HK-2 (cell line): ENCODE data around the gene ANO2.

Experiments
- DNase-seq: peaks from one replicate; pipeline ENCODE4 v3.0.0-alpha.2; 2018; ENCODE audit not compliant: unreplicated experiment

ANO2 gene

DNA sequence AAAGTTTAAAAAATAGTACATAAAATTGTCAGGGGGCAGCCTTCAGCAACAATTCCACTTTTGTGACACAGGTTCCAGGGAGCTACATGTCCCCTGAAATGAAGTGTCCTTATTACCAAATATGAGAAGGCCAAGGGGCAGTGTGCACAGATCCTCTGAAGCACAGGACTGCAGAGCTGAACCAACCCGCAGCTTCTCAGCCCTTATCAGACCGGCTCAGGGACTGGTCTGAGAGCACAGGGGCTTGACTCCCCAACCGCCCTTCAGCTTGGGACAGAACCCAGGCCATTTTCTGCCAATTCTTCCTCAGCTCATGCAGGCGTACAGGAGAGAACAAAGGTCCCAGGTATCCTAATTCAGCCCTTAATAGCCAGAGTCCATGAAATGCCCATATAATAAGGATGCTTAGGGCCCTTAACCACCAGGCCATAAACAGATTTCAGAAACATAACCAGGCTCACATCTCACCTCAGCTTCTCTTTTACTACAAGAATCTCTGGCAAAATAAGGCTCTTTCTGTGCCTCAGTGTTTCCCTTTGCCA, 221.3 kb downstream of the ANO2 start:
- DNase-seq: no peak

DNA sequence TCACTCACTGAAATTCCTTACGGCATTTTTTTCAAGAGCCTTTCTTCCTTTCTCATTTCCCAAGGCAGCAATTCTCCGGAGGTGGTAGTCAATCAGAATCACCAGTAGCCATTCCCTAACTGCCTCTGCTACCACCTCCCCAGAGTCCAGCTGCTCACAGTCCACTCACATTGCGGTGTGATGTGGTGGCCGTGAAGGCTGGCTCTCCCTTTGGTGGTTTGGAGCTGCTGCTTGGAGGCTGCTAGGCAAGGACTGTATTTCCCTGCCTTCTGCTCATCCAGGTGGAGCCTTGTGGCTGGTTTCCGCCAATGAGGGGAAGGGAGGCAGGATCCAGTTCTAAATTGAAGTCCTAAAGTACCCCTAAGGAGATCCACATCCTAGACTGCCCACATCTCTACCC, 222.0 kb downstream of the ANO2 start:
- no peak for DNase-seq

DNA sequence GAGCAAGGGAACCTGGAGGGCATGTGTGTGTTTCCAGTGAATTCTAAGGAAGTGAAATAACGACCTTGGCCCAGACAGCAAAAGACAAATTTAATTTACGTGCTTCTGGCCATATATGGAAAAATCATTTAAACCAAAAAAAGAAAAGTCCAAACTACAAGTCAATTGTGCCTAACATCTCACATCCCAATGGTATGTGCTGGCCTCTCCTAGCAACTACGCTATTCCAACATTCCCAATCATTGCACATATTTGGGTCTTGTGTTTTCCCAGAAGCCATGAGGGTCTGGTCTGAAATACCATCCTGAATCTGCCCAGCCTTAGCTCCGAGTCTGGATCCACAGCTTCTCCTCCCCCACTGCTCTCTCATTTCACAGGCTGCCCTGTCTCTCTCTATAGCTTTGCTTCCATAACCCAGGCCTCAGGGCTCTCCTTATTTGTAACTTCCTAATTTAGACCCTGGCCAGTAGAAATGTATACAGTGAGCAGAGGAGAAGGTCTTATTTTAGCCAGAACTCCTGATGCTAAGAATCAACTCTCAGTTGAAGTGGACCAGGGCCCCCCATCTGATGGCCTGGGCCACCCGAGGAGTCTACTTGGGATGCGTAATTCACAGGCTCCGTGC, 224.6 kb downstream of the ANO2 start:
- no peak for DNase-seq

DNA sequence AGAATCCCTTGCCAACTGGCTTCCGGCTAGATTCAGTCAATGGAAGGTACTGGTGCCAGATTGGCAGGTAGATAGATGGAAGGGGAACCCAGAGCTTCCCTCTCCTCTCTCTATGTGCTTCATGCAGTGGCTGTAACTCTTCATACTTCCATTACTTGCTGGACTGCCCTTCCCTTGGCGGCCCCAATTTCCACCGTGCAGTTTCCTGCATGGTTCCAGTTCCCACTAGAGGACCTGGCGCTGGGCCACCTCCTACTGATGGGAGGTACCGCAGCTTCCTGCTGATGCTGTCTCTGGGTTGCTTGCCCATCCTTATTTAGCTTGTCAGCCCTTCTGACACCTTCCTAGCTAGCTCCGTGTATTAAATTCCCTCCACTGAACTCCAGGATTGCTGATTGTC, 226.4 kb downstream of the ANO2 start:
- no peak for DNase-seq

DNA sequence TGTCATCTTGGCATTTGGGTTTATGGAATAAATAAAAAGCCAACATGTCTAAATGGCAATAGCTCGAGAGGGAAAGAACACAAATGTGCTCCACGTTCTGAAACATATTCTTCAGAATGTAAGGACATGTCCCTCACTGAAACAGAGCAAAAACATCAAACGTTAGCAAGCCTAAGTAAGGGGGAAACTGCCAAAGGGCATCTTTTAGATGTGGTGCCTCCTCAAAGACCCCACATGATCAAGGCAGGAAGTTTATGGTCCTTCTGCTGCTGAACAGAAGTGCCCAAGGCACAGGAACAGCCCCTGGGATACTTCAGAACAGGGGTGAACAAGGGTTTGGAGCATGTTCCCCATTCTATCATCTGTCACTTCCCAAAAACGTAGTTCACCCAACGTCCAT, 227.0 kb downstream of the ANO2 start:
- no peak for DNase-seq

DNA sequence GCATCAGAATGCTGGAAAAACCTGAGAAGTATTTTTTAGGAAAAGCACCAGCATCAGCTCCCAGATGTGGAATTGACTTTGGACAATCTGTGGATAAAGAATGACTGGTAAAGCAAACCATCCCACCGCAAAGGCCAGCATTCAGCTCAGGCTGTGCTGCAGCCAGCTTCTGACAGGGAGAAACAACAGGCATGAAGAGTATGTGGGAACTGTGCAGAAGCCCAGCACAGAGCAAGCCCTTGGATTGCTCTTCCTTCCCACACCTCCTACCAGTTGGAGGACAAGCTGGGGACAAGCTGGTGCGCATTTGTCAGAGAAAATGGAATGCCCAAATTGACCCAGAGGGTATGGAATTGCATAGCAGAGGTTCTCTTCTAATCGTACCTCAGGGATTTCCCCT, 228.1 kb downstream of the ANO2 start:
- DNase-seq: no peak

DNA sequence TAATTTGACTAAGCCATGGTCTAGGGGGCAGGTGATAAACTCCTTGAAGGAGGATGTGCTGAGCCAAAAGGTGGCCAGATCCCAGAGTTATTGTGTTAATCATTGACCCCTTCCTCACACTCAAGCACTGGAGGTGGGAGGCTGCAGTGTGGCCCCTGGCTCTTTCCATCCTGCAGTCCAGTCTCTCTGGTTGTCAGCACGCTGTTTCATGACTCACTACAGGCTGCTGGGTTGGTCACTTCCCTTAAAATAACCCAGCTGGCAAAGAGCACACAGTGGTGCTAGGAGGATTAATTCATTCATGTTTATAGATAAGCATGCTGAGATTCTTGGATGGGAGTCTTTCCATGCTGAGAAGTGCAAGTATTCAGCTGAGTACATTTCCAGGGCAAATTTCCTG, 228.9 kb downstream of the ANO2 start:
- DNase-seq: peak; percentile 51

DNA sequence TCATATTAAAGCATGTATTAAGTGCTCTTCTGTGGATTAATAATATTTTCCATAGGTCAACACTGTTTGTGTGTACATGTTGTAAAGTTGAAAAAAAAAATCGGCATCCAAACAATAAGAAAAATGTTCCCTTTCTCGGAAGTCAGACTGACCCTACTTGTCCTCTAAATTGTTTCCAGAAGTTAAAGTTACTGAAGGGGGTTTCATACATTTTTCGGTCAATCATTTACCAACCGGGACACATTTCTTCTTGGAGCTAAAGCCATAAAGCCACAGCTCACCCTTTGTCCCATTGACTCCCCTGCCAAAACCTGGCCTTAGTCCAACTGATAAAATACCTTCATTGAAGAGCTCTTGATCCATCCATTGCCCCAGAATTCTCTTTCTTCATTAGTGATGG, 230.0 kb downstream of the ANO2 start:
- no peak for DNase-seq

DNA sequence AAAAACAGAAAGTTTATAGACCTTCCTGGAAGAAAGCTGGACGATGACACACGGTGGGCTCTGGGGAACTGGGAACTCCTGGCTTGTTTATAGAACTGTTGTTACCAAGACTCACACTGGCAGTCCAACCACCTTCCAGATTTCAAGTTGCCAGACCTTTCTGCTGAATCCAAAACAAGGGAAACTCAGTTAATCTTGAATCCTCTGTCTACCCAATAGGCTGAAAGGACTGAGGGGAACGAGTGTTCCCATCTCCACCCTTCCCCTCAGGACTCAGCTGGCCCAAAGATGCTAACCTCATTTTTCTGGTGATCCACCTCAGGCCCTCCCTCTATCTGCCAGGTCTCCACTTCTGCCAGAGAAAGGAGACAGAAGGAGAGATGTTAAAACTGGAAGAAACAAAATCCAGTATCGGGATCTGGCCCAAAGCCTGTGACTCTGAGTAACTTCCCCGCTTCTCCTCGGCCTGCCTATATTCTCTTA, 231.4 kb downstream of the ANO2 start:
- DNase-seq: no peak

DNA sequence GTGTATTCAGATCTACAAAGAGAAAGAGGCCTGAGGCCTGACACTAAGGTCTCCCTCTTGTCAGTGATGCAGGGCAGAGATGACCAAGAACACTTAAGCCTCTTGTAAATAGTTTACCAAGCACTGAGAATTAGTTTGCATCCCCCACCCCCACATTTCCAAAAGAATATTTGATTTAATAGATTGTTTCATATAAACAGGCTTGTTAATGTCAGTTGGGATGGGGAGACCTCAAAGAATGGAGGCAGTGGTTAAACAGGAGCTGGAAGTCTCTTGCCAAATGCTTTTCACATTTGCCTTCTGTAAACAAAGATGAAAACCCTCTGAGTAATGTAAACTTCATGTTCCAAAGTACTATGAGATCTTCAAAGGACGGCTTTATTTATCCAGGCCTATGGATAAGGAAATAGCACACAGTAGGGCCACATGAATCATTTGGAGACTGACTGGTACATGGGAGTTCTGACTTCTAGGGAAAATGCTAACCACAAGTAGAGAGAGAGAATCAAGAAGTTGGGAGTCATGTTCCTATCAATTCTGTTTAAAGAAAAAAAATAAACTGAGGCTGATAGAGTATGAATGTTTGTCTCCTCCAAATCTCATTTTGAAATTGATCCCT, 234.7 kb downstream of the ANO2 start:
- DNase-seq: no peak

DNA sequence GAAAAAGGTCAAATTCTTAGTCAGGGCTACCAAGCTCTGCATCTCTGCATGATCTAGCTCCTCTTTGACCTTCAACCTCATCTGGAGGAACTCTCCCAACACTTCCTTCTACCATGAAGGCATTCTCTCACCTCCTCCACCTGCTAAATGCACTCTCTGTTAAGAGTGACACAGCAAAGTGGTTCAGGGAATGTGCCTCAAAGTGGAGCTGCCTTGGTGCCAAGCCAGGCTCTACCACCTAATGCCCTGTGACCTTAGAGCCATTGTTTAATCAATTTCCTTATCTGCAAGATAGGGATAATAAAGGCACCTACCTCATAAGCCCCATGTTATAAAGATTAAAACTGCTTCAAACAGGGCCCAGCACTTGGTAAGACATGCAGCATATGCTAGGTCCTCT, 236.7 kb downstream of the ANO2 start:
- DNase-seq: no peak

DNA sequence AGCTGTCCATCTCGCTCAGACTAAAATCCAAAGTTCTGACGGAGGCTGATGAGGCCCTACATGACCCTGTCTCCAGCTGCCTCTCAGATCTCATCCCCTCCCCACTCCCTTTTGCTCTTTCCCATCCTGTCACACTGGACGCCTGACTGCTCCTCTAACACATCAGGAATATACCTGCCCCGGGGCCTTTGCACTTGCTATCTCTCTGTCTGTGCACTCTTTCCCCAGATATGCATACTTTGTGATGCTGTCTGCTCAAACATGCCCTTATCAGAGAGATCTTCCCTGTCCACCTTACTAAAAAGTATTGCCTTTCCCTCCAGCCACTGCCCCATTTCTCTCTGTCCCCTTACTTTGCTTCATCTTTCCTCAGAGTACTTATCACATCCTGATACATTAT, 238.8 kb downstream of the ANO2 start:
- no peak for DNase-seq

DNA sequence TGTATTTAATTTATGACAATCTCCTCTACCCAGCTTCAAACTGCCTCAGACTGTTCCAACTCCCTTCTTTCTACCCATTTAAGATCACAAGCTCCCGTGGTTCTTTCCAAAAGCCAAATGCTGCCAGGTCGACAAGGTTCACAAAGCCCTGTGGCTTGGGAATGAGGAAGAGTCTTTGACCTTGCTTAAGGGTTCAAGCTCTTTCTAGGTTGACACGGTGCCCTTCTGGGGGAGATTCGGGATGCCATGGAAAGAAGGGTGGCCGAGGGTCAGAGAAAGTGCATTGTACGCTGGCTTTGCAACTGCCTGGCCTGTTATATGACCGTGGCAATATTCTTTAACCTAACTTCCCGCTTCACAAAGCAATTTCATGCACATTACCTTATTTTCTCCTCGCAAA, 239.3 kb downstream of the ANO2 start:
- DNase-seq: no peak

DNA sequence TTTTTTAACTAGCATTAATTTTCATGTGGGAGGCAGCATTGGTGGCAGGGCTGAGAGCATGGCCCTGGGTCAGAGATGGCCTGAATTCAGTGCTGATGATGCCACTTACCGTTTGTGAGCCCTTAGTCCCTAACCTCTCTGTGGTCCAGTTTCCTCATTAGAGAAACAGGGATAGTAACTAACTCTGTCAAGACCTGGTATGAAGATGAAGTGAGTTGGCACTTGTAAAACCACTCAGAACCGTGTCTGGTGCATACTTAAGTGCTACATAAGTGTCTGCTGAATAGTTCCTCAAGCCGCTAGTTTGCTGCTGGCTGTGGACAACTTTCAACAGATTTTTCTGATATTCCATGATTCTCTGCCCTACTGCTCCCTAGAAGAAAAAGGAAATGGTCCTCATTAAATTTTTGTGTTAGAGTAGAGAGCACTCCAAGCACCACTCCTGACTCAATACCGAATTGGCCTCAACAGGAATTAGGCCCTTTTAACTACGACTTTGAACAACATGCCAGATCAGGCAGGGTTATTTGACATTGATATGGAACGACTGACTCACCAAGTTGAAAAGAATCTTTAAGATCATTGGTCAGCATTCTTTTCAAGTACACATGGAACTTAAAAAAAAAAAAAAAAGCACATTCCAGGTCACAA, 250.2 kb downstream of the ANO2 start:
- DNase-seq: no peak

DNA sequence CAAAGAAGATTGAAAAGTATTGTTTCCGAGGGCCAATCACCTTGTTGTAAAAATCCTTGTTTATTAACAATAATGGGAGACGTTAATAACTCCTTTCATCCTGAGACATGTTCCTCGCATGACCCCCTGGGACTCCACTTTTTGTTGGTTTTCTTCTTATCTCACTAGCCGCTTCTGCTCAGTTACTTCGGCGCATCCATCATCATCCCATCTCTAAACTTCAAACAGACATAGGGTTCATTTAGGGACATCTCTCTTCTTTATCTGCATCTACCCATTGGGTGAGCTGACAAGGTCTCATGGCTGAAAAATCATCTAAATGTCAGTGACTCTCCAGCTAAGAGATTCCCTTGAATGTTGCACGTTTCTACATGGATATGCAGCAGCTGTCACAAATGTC, 252.2 kb downstream of the ANO2 start:
- DNase-seq: no peak

DNA sequence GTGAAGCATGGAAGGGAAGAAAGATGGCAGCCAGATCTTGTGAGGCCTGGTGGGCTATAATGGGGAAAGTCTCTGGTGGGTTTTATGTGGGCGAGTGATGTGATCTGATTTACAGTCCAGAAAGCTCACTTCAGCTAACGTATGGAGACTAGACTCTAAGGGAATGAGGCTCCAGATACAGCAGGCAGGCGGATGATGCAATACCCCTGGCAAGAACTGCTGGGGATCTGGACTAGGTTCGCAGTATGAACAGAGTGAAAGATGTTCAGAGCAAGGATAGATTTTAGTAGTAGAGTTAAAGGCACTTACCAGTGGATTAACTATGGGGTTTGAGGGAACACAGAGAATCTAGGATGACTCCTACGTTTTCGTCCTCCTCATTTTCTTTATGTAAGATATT, 253.1 kb downstream of the ANO2 start:
- DNase-seq: no peak

DNA sequence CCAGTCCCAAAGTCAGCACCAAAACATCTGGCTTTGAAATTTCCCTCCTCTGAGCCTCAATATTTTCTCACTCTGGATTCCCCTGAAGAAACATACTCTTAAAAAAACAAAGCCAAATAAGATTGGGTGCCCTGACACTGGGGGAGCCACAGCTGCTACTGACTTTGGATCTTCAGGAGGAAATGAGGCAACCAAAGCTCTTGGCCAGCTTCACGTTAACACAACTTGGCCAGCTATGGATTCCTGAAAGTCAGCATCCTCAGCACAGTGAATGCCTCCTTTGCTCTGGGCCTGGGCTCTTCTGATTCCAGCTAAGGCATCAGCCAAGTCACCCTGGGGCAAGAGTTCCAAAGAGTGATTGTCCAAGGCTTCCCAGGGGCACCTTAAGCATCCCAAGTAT, 254.8 kb downstream of the ANO2 start:
- no peak for DNase-seq

DNA sequence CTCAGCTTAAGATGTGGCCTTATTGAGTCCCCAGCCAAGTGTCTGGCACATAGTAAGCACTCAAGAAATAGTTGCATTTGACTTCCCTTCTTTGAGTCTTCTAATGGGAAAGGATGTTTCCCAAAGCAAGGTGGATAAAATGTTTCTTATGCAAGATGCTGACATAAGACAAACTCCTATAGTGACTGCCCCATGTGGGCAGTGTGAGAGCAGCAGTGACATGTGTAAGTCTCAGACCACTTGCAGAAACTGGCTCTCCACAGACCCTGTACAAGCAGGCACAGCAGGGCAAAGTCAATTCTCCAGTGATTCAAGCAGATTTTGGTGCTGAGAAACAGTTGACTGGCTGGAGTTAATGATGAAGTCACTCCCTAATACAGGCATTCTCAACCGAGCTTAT, 255.3 kb downstream of the ANO2 start:
- DNase-seq: no peak

DNA sequence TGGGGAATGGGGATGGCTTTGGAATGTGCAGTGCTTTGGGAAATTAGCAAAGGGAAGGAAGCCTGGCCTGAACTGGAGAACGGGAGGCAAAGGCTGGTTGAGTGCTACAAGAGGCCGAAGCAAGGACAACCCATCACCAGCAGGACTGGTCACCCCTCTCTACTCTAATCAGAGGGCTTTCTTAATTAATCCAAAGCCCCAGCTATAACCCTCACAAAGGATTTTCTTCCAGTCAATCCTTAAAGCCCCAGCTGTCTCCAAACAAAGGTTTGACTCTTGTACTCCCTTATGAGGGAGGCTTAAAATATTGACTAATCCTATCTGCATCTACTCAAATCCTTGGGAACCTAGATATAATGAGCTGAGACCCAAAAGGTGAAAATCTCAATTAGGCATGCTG, 256.8 kb downstream of the ANO2 start:
- no peak for DNase-seq

DNA sequence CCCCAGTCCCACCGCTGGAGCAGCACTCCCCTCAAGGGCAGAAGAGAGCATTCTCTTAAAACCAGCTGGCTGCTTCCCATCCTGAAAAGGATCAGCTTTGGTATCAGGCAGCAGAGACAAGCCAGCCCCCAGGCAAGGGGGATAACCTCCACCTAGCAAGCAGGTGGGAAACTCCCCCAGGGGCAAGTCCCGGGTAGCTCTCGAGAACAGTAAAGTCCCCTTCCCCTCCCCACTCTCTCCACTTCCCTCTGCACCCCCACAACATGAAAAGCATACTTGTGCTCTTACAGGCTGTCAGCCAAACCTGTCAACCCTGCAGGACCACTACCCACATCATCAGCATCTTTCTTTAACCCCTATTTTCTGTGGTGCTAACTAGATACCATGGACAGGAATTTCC, 259.1 kb downstream of the ANO2 start:
- no peak for DNase-seq

DNA sequence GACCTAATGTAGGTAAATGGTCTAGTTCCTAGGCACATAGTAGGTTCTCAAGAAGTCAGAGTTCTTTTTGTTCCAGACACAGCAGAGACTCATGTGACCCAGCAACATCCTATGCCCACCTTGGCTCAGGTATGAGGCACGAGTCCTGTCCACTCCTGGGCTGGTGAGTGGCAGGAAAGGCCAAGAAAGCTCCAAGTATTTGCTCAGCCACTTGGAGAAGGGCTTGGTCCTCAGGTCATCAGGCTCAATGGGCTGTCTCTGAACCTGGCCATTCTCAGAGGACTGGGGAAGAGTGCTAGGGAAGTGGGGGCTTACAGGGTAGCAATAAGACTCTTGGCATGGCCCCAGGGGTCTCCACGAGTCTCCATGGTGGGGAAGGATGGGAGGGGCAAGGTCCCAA, 260.1 kb downstream of the ANO2 start:
- DNase-seq: no peak

DNA sequence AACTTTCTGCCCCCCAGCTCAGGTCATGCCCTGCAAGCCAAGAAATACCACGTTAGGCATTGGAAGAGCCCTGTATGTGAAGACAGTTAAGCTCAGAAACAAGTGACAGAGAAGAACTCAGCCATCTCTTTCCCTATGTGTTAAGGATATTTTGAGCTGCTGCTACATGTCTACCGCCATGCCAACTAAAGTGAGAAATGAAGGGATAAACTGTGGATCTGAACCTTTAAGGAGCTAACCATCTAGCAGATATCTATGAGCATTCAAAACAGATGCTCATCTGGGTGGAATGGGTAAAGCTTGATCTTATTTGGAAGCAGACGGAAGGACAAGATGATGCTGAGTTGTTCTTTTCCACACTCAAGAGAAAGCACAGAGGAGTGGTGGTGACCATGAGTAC, 262.5 kb downstream of the ANO2 start:
- no peak for DNase-seq

DNA sequence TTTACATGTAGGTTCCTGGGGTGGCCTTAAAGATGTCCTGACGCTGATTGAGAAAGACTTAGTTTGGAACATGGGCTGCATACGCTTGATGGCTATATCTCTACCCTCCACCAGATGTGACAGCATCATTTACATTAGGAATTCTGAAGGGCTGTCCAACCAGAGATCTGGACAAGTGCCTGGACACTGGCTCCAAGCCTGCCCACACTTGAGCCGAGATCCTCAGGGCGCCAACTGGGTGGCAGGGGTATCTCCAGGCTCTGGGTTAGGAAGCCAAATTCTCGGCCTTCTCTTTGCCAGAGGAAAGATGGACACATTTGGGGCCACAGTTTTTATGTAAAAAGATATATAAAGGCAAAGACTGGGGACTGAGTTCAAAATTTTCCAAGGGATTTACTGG, 266.9 kb downstream of the ANO2 start:
- no peak for DNase-seq
